Stimulated activated CD8-positive, alpha-beta memory T cell treated with anti-CD3 and anti-CD28 coated beads, Interleukin-4, amount 100 ng/mL, for 1 hour (primary cell): ENCODE results near the gene SMAD5.

Source experiments
- DNase-seq, 2 donors: peaks; one replicate each; pipeline ENCODE4 v3.0.0-alpha.2; 2020; ENCODE audit warnings: low read depth in 2 of 2, low spot score in 1 of 2

The SMAD5 gene

DNA sequence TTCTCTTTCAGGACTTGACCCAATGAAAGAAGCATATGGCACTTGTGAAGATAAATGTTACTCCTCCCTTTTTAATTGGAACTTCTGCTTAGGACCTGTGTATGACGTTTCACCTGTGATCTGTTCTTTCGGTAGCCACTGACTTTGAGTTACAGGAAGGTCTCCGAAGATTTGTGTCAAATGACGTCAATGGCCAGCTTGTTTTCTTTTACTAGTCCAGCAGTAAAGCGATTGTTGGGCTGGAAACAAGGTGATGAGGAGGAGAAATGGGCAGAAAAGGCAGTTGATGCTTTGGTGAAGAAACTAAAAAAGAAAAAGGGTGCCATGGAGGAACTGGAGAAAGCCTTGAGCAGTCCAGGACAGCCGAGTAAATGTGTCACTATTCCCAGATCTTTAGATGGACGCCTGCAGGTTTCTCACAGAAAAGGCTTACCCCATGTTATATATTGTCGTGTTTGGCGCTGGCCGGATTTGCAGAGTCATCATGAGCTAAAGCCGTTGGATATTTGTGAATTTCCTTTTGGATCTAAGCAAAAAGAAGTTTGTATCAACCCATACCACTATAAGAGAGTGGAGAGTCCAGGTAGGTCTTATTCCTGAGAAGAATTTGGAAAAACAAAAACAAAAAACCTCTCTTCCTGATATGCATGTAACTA, 21.1 kb downstream of the SMAD5 start:
- DNase-seq = no peak

DNA sequence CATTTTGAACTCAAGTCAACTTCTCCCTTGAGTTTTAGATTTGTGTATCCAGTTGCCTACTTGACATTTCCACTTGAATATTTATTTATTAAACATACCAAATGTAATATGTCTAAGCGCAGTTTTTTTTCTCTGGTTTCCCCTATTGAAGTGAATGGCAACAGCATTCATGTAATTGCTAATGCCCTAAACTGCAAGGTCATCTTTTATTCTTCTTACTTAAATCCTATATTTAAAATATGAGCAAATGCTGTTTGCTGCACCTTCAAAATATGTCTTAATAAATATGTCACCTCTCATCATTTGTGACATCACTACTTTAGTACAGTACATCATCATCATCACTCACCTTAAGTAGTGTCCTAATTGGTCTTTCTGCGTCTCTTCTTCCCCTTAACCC, 22.4 kb downstream of the SMAD5 start:
- no peak for DNase-seq

- no peak for DNase-seq
Measured at GRCh38 chr5:136155761-136156160, 23.1 kb downstream of the SMAD5 start.

GRCh38 chr5:136157514-136157913, 24.9 kb downstream of the SMAD5 start:
- DNase-seq = no peak

DNA sequence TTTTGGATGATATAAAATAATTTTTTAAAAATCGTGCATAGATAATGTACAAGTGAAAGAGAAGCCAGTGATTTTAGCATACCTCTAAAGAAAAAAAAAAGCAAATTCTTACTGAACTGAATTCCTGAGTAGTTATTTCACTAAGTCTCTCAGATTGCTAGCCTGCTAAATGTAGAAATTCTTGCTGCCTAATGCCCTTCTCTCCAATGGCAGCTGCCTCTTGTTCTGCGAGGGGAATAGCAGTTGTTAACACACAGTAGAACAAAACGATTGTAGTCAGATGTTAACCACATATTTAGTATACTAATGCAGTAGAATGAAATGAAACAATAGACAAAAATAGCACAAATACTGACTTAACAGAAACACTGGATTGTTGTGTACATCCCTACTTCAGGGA, 26.8 kb downstream of the SMAD5 start:
- DNase-seq = no peak

DNA sequence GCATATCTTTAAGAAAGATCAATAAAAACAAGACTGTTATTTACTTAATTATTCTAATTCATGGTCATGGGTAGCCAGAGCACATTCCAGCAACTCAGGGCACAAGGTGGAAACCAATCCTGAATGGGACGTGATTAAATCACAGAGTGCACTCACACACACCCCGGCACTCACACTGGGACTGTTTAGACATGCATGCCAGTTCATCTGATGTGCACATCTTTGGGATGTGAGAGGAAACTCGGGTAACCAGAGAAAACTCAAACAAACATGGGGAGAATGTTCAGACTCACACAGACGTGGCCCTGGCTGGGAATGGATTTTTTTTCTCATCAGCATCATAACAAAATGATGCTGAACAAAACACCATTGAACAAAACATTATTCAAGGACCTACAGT, 29.4 kb downstream of the SMAD5 start:
- DNase-seq = no peak

GRCh38 chr5:136164226-136164625, 31.6 kb downstream of the SMAD5 start:
- DNase-seq = no peak

DNA sequence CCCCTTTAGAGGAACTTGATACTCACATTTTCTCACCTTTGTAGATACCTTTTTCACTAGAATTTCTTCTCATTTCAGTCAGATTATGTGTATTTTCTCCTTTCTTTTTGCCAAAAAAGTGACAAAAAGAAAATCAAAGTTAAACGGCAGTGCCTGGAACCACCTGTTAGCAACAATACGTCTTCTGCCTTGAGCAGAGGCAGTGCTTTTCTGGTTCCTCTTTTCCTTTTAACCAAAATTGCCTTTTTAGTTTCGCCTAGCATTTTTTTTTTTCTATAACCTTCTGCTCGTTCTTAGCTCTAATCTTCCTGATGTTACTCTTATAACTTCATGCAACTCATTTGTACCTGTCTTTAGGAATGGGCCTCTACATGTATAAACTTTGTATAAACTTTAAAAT, 34.3 kb downstream of the SMAD5 start:
- no peak for DNase-seq

GRCh38 chr5:136169218-136169617, 36.6 kb downstream of the SMAD5 start:
- no peak for DNase-seq

DNA sequence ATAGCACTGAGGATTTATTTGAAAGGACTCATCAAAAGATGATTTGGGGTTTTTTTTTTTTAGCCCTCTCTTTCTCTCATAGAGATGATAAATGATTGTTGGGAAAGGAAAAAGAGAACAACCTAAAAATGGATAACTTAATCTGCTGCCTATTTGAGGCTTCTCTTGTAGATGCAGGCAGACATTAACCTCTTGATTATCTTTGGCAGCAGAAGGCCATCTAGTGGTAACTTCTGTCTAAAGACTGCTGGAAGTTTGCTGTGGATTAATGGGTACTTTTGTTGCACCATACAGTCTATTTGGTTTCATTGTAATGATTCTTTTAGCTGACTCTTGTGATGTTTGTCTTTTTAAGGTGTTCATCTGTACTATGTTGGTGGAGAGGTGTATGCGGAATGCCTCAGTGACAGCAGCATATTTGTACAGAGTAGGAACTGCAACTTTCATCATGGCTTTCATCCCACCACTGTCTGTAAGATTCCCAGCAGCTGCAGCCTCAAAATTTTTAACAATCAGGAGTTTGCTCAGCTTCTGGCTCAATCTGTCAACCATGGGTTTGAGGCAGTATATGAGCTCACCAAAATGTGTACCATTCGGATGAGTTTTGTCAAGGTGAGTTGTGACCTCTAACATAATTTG, 41.5 kb downstream of the SMAD5 start:
- no peak for DNase-seq

DNA sequence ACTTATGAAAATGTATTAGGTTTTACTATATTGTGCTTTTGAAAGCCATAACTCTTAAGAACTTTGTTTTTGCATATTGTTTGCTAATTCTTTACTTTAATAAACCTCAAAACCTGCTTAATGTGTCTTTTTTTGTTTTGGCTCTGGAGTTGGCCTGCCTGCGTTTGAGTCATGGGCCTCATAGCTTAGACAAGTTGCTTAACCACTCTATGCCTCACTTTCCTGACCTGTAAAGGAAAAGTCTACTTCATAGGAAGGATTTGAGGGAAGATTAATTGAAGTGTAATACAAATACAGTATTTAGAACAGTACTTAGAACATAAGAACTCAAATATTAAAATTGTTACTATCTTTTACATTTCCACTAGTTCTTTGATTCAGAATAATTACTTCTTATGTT, 50.0 kb downstream of the SMAD5 start:
- no peak for DNase-seq

GRCh38 chr5:136185974-136186665, 53.5 kb downstream of the SMAD5 start:
- no peak for DNase-seq

DNA sequence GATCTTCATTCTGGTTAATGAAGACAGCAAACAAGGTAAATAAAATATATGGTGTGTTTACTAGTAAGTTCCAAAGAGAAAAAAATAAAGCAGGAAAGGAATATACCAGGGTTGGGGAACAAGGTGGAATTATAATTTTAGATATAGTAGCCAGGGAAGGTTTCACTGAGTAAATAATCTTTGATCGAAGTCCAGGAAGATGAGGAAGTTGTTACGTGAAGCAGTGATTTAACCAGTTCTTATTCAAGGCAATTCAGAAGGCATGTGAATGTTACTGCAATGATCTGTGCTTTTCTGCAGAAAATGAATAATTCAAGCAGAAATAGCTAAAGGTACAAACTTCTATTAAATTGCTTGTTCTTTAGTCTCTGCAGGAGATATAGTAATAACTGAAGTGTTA, 54.2 kb downstream of the SMAD5 start:
- no peak for DNase-seq

GRCh38 chr5:136188859-136189258, 56.2 kb downstream of the SMAD5 start:
- no peak for DNase-seq

- DNase-seq = no peak
Measured at GRCh38 chr5:136190091-136190720, 57.6 kb downstream of the SMAD5 start.

DNA sequence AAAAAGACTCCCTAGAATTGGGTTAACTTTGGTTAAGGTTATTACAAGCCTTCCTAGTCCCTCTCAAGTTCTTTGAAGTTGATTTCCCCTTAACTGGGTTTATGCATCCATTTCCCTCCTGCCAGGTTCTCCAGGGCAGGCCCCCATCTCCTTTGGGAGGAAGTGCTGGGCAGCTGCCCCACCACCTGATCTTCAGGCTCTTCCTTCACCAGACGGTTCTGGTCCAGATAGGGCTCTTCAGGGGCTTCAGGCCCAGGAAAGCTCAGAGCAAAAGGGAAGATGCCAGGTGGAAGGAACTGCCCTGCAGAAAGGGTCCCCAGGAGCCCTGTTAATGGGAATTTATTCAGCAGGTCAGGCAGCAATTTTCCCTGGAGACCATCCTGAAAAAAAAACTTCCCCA, 58.3 kb downstream of the SMAD5 start:
- DNase-seq = no peak

DNA sequence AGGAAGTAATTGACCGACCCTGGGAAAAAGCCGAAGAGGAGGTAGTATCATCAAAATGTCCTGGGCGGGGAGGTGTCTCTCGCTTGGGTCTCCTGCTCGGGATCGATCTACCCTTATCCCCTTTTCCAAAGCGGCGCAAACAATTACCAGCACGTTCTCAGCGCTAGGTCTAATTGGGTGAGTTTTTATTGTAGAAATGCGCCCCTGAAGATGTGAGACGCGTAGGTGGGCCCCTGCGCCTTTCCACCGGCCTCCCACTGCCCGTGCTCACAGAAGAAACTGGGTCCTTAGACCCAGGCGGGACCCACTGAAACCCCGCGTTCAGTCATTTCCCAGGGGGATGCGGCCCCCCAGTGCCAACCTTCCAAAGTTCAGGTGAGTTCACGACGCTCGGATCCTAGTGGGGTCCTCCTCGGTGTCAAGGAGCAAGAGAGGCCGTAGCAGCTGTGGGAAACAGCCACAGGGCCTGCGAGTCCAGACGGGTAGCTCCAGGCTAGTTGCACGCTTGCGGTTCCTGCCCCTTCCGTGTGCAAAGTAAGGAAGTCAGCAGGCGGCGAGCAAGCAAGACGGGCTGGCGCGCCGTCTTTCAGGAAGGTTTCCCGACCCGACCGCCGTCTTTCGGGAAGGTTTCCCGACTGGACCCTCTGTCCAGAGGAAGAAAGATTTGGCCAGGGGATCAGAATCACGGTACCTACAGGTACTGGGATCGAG, 58.8 kb downstream of the SMAD5 start:
- DNase-seq = no peak

GRCh38 chr5:136192015-136192525, 59.4 kb downstream of the SMAD5 start:
- no peak for DNase-seq

- no peak for DNase-seq
Measured at GRCh38 chr5:136192526-136193321, 60.1 kb downstream of the SMAD5 start, which contains the start of gene SMIM32. SMIM32 (minus strand) TSS chr5:136193162; CDS start chr5:136192524, 638 bp downstream.

DNA sequence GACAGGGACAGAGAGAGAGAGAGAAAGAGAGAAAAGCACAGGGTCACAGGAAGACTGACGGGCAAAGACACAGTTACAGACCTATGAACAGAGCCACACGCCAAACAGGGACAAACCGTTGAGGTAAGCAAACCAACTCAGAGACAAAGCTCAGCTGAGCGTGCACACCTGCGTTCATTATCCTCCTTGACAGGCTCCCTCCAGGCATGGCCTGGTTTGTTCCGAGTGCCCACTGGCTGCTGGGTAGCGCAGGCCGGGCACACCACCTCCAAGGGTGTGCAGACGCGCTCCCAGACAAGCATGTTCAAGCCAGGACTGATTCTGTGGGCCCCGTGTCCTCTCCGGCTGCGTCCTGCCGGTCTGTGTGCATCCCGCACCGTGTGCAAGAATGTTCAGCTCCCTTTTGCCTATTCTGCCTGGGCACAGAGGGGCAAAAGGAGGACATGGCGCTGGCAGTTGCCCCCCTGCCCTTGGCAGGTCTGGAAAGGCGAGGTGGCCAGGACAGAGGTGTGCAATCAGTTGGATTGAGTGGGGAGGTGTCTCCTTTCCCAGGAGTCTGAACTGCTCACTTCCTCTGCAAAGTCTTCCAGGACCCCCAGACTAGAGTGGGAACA, 60.8 kb downstream of the SMAD5 start:
- DNase-seq = no peak
